A549 treated with RU486 at 1 μM for 4 hours (cell line): ENCODE results near the gene QTRT2. TPM values are rescaled to one million over a fixed set of nuclear protein-coding genes. Genes with fewer than 3 reads are reported as not detected.

Experiments
- total RNA-seq: library from RNA; stranded (reverse); fragments of 200-300 nt; extraction: Qiagen RNA extraction; gene quantifications from 5 replicates; pipeline ENCODE4 v1.2.3, GENCODE V29; 2022; ENCODE audit warnings: low read depth

Gene QTRT2
- 19.9 to 28.4 TPM (median 26.3 TPM) in 5 replicates for total RNA-seq

DNA sequence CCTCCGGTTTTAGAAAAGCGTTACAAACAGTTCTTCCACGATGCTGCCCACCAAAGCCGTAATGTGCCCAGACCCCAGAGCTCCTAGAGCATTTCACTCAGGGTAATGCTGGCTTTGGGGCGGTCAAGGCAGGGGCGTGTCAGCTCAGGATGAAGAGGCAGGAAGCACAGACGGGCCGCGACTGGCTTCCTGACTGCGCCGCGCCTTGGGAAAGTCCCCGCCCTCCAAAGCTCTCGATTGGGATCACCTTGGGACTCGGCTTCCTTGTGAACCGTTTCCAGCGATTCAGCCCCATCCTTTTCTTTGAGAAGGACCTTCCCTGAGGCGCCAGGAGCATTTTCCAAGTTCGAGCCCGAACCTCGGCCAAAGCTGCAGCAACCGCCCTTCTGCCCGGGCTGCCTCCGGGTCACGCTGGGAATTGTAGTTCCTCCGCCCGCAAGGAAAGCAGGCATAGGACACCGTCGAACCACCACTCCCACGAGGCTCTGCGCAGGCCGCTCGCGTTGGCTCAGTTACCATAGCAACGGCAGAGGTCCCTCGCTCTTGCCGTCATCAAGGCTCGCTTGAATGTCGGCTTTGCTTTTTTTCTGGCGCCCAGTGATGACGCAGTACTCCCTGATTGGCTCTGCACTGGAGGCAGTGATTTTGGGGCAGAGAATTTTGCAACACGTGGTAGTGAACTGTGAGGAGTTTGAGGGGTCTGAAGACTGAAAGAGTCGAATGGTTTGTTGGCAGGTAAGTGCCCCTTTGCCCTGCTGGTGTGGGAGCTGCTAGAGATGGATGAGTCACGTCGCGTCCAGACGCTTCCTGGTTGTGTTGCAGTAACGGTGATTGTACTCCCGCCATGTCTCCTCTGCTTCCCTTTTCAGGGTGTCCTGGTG, at the start of gene QTRT2, which contains the start of gene CCDC191:
QTRT2 (plus strand) TSS at position 608 of the 881 bp plus-strand sequence. CDS start 8,521 bp downstream, outside the sequence.
CCDC191 (minus strand) TSS at position 397 of the 881 bp plus-strand sequence; CDS start at position 337, 60 bp downstream.

Other genes starting within 250 kb of the QTRT2 start
- gene GRAMD1C, start 217.9 kb upstream of the QTRT2 start, total RNA-seq: 0.23 to 1.2 TPM (median 0.31 TPM) in 4 of 5 replicates, not detected in the other
- gene ZDHHC23, start 108.7 kb upstream of the QTRT2 start, total RNA-seq: 2.6 to 4.1 TPM (median 3.3 TPM) in 5 replicates
- gene CCDC191, start 211 bp upstream of the QTRT2 start, total RNA-seq: 1.5 to 1.9 TPM (median 1.7 TPM) in 5 replicates
- gene DRD3, start 122.3 kb downstream of the QTRT2 start, total RNA-seq: not detected in 5 replicates
- not detected in 5 replicates for gene ZNF80, start 180.8 kb downstream of the QTRT2 start, total RNA-seq
- not detected in 5 replicates for gene TIGIT, start 237.3 kb downstream of the QTRT2 start, total RNA-seq